Stimulated activated CD8-positive, alpha-beta memory T cell treated with anti-CD3 and anti-CD28 coated beads, Interleukin-4, amount 100 ng/mL, for 4 hours (primary cell): ENCODE data around the gene CTTNBP2NL.

ENCODE experiments used
- DNase-seq, 2 donors: peaks; one replicate each; pipeline ENCODE4 v3.0.0-alpha.2; 2020; ENCODE audit warnings: low read depth in 2 of 2, low spot score in 1 of 2

Gene CTTNBP2NL, protein sequence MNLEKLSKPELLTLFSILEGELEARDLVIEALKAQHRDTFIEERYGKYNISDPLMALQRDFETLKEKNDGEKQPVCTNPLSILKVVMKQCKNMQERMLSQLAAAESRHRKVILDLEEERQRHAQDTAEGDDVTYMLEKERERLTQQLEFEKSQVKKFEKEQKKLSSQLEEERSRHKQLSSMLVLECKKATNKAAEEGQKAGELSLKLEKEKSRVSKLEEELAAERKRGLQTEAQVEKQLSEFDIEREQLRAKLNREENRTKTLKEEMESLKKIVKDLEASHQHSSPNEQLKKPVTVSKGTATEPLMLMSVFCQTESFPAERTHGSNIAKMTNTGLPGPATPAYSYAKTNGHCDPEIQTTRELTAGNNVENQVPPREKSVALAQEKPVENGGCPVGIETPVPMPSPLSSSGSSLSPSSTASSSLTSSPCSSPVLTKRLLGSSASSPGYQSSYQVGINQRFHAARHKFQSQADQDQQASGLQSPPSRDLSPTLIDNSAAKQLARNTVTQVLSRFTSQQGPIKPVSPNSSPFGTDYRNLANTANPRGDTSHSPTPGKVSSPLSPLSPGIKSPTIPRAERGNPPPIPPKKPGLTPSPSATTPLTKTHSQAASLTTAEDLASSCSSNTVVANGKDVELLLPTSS

DNA sequence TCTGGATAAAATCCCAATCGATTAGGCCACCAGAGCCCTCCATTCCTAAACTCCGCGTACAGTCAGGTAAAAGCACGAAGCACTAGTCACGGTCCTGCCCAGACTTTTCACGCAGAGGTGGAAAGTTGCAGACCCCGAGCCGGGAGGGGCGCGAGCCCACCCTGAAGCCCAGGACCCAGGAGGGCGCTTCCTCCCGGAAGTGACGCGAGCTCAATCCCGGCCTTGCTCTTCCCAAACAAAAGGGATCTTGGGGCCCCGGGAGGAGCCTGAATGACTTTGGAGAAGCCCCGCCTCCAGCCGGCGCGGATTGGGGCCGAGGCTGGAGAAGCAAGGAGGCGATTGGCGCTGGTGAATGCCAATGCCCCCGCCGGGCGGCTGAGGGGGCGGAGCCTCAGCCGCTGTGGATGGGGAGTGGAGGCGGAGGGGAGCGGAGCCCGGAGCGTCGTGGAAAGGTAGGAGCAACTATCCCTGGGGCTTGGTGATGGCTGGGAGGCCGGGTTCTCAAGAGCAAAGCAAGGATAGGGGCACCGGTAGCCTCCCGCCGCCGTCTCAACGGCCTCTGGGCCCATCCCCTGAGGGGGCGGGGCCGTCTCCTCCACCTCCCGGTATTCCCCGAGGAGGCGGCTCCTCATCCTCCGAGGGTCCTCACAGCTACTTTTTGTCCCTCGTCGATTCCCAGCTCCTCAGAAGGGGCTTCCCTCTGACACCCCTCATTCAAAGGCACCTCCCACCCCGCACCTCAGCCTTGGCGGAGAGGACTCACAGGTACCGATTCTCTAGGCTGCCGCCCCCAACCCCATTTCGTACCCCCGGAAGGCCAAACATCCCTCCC is at the start of gene CTTNBP2NL:
Gene CTTNBP2NL (plus strand): TSS at position 394 of the 832 bp plus-strand sequence. CDS start 19,952 bp downstream, outside the sequence.
- DNase-seq: peak; percentile 41 to 58

DNA sequence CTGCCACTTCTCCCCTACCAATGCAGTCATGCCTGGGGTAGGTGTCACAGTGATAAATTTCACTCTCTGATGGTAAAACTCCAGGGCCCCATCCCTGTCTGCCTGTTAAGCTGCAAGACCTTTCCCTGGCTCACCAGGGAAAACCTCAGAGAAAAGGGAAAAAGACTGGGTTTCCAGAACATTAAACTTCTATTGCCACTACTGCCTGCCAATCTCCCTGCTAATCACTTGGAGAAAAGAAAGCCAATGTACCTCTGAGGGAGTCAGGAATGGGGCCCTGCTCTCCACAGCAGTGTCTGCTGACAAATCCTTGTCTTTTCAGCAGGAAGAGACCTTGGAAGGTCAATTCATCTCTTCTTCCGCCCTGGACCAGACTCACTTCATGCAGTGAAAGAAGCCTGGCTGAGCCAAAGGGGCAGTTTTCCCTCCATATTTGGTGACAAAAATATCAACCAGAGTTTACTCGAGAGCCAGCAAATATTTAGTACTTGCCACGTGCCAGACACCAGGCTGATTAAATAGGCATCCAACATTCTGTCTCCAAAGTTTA is 49.1 kb upstream of the CTTNBP2NL start:
- DNase-seq: no peak

GRCh38 chr1:112356765-112357164 is 39.2 kb upstream of the CTTNBP2NL start:
- no peak for DNase-seq

GRCh38 chr1:112357467-112357866 is 38.5 kb upstream of the CTTNBP2NL start:
- no peak for DNase-seq

DNA sequence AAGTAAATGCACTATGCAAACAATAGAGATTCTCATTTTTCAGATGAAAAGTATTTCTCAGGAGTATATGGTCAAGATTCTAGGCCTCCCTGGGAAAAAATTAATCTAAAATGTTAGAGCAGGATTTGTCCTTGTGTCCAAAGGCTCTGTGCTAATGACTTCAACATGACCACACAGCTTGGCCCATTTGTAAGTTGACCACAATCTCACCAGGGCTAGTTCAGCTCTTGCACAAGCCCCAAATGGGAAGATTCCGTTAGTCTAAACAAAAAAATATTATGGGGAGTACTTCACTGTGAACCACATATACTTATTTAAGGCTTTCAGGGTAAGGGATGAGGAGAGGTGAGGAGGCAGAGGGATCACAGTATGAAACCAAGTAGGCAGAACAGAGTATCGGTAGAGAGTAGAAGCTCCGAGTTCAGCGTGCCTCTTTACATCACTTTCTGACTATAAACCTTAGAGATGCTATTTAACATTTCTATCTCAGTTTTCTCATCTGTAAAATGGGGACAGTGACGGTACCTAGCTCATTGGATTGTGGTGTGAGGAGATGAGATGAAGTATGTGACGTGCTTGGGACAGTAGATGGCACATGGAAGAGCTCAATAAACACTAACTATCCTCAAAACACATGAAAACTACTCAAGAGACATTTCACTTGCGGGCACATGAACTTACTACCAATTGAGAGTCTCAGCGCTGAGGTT is 37.8 kb upstream of the CTTNBP2NL start:
- DNase-seq: no peak

DNA sequence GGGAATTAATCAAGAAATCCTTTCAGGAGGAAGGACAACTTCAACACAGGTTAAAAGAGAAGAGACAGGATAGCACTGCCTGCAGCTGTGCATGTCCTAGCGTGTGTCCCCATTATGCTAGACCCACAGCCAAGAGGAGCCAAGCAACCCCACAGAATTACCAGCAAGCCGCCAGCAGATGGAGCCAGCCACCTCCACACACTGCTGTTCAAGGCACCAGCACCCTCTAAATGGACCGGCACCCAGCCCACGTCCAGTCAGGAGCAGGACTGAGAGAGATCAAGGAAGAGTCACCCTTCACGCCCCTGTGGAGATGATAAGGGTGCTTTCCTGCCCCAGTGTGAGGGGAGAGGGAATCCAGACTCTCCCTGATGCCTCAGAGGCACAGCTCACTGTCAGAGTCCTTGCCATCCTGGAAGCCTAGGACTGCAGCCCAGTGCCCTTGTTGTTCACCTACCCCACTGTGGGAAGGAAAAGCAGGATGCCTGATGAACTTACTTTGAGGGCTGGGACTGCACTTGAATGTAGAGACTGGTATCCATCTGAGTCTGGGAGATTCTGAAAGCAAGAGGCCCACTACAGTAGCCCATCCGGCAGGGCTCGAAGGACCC is 37.1 kb upstream of the CTTNBP2NL start:
- DNase-seq: no peak

GRCh38 chr1:112359961-112360767 is 35.9 kb upstream of the CTTNBP2NL start:
- no peak for DNase-seq

GRCh38 chr1:112363636-112364035 is 32.4 kb upstream of the CTTNBP2NL start:
- DNase-seq: no peak

GRCh38 chr1:112368198-112368597 is 27.8 kb upstream of the CTTNBP2NL start:
- DNase-seq: no peak

DNA sequence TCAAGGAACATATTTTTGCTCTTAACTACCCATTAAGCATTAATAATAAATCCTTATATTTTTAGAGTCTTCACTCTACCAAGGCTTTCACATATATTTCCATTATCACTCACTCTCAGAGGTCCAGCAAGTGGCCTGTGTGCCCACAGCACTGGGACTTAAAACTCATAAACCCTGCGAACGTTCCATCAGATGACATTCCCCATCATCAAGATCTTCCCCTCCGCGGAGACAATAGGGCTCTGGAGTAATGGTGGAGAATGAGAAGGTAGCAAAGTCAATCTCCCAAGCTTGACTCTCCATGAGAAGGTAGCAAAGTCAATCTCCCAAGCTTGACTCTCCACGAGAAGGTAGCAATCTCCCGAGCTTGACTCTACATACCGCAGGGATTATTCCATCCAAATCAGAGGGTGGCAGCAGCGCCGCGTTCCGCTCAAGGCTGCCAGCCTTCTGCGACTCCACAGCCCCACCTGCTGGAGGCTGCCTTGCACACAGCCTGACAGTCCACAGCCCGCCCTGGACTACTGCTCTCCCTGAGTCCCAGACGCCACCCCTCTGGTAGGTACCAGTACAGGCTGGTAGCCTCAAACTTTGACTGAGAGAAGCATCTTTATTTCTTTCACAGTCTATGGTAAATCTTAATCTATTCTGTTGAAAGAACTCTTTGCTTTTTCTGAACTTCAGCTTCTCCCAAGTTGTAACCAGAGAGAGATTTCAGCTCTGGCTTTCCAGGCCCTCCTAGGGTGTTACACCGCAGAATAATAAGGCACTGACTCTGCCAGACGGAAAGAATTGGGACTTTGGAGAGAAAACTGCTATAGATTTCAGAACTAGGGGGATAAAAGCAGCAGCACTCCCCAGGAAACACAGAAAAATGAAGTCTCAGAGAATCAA is 26.4 kb upstream of the CTTNBP2NL start:
- DNase-seq: peak; percentile 56 to 67

DNA sequence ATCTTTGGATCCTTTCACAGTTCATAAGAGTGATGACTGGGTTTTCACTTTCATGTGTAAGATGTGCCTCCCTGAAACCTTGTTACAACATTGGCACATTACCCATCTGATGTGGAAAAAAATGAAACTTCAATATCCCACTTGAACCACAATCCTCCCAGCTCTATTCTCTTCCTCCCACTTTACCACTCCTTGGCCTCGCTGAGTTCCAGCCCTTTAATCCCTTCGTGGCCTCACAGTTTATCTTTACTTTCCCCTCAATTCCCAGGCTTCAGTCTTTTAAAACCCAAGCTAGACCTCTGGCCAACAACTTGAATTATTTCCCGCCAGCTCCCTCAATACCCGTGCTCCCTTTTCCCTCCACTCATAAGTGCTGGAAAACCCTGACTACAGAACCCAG is 25.0 kb upstream of the CTTNBP2NL start:
- no peak for DNase-seq

GRCh38 chr1:112371775-112372174 is 24.2 kb upstream of the CTTNBP2NL start:
- no peak for DNase-seq

DNA sequence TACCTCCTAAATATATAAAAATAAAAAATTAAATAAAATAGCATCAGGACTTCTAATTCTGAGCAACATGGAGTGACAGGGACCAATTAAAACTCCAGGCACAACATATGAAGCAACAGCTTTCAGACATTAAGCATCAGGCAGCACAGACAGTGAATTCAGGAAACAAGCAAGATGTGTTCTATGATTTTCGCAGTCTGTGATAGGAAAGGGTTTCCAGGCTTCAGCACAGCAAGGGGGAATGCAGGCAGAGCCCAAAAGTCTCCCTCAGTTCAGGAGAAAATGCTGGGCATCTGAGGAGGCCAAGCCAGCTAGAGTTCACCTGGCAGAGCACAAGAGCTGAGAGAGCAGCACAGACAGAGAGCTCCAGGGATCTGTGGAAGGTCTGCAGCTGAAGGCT is 22.2 kb upstream of the CTTNBP2NL start:
- no peak for DNase-seq

- DNase-seq: no peak
These were observed 20.3 kb upstream of the CTTNBP2NL start for GRCh38 chr1:112375701-112376100.

DNA sequence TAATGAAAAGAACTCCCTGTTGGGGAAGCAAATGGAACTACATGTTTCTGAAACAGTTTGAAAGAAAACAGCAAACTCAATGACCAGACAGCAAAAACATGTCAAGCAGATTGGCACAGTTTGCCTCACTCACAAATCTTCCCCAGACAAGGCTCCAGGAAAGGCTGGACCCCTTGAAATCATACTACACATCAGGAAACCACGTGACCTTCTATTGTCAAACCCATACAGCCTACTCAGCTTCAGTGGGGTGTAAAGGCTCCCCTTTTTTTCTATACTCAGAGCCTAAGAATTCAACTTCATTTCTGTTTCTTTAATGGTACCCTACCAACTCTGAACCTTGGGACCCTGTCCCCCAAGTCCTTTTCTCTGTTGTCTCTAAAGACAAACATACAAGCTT is 15.7 kb upstream of the CTTNBP2NL start:
- DNase-seq: no peak

GRCh38 chr1:112381324-112382076 is 14.5 kb upstream of the CTTNBP2NL start:
- DNase-seq: no peak

DNA sequence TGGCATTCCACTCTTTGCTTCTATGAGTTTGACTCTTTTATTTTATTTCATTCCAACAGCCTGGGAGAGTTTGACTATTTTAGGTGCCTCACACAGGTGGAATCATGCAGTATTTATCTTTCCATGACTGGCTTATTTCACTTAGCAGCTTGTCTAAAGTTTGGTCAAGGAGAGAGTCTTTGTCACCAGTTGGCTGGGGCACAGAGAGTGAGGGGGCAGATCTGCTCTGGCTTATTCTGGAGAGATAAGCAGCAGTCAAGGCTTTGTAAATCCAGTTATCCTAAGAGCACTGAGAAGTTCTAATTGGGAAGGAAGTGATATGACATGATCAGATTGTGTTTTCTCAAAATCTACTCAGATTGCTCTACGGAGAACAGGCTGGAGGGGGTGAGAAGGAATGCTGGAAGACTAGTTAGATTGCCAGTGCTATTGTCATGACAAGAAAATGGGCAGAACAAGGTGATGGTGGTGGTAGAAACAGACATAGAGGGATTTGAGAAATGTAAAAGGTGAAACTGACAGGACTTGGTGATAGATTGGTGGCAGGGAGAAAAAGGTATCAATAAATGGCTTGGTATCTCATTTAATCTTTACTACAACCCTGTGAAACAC is 12.1 kb upstream of the CTTNBP2NL start:
- no peak for DNase-seq
